ENCODE measurements around the gene PARL. TPM values are rescaled to one million over a fixed set of nuclear protein-coding genes. Genes with fewer than 3 reads are reported as not detected.
A peak's percentile ranks its signal among the peaks of the same experiment; 100 is the strongest.

The PARL gene
- total and polyA plus RNA-seq, 2 of the 13 experiments (the other 11 are each of a cell fraction or from before 2014, with no cell fraction given): 46.3 to 58.6 TPM

GRCh38 chr3:183911763-183912506, 27.3 kb upstream of the PARL start (continued):
- no peak for TF ChIP-seq GMEB1 (CRISPR knock-in tag; IDR thresholded peaks at IDR 0.05; ENCODE audit: borderline replicate concordance)
- TF ChIP-seq KDM3A (CRISPR knock-in tag; IDR thresholded peaks at IDR 0.05; ENCODE audit: low read depth): 0 out of 2 replicates have a peak, but pooled peaks have one; percentile 25
- TF ChIP-seq CCDC6 (CRISPR knock-in tag; IDR thresholded peaks at IDR 0.05): 0 out of 2 replicates have a peak, but pooled peaks have one; percentile 14
- peak; percentile 90 for TF ChIP-seq THRA (CRISPR knock-in tag; IDR thresholded peaks at IDR 0.05; ENCODE audit: borderline replicate concordance)
- TF ChIP-seq MAFG (CRISPR knock-in tag; IDR thresholded peaks at IDR 0.05): no peak
- no peak for TF ChIP-seq ZNF468 (CRISPR knock-in tag; IDR thresholded peaks at IDR 0.05)
- peak; percentile 61; the same call in 1 of the 2 replicates for TF ChIP-seq ZMYM4 (CRISPR knock-in tag; IDR thresholded peaks at IDR 0.05)
- no peak for TF ChIP-seq ZBTB37 (CRISPR knock-in tag; IDR thresholded peaks at IDR 0.05)
- TF ChIP-seq SKI (IDR thresholded peaks at IDR 0.05; ENCODE audit: partially characterized antibody): no peak
- no peak for TF ChIP-seq CHD2 (IDR thresholded peaks at IDR 0.05; ENCODE audit: low read depth, low read length)
- TF ChIP-seq HNRNPUL1 (IDR thresholded peaks at IDR 0.05; ENCODE audit: low read depth, low read length): no peak
- no peak for TF ChIP-seq ZNF609 (CRISPR knock-in tag; IDR thresholded peaks at IDR 0.05; ENCODE audit: borderline replicate concordance)
- TF ChIP-seq REST (IDR thresholded peaks at IDR 0.05; ENCODE audit: borderline replicate concordance in 1 of 2, low read depth in 1 of 2, low read length in 2 of 2): no peak
- TF ChIP-seq PRPF4 (IDR thresholded peaks at IDR 0.05; ENCODE audit: low read depth, low read length, poor library complexity, severe bottlenecking): no peak

Measured in HepG2 (cell line).